ENCODE data around the gene ACSL5. TPM values are rescaled to one million over a fixed set of nuclear protein-coding genes. Genes with fewer than 3 reads are reported as not detected.

The ACSL5 gene
- total RNA-seq, 2 donors from 2014 or later, result 208 to 218 TPM

GRCh38 chr10:112426111-112426510 is 52.2 kb downstream of the ACSL5 start:
- intact Hi-C loops (cut with DNase I), result no loop called here
- DNase-seq, result no peak
- Histone ChIP-seq H3K4me1 (no peaks in the 10 kb centered on the region), H3K9ac (ENCODE audit: low read depth in 2 of 2, low read length in 2 of 2) (no peak overlapping the region), H3K27ac (no peak overlapping the region), H3K4me3 (no peak overlapping the region), H3K27me3 (no peaks in the 10 kb centered on the region), H3K9me3 (no peaks in the 10 kb centered on the region), H3K36me3 (peaks cover 21% of the 10 kb centered on the region)
- no peak for TF ChIP-seq CTCF (IDR thresholded peaks at IDR 0.05)

- DNase-seq, result no peak
- Histone ChIP-seq H3K9ac (ENCODE audit: low read depth in 2 of 2, low read length in 2 of 2) (no peak overlapping the region), H3K4me3 (no peak overlapping the region), H3K27me3 (no peaks in the 10 kb centered on the region), H3K36me3 (peaks cover 22% of the 10 kb centered on the region), H3K4me1 (no peaks in the 10 kb centered on the region), H3K27ac (no peak overlapping the region), H3K9me3 (no peaks in the 10 kb centered on the region)
- intact Hi-C loops (cut with DNase I), result no loop called here
- TF ChIP-seq CTCF (IDR thresholded peaks at IDR 0.05), result no peak
Observed at GRCh38 chr10:112429147-112429546, 55.2 kb downstream of the ACSL5 start.

GRCh38 chr10:112429654-112430230 is 55.8 kb downstream of the ACSL5 start:
- Histone ChIP-seq H3K9me3 (no peaks in the 10 kb centered on the region), H3K27ac (no peak overlapping the region), H3K4me1 (no peaks in the 10 kb centered on the region), H3K27me3 (no peaks in the 10 kb centered on the region), H3K4me3 (no peak overlapping the region), H3K36me3 (peaks cover 22% of the 10 kb centered on the region), H3K9ac (ENCODE audit: low read depth in 2 of 2, low read length in 2 of 2) (no peak overlapping the region)
- no peak for DNase-seq
- no peak for TF ChIP-seq CTCF (IDR thresholded peaks at IDR 0.05)
- intact Hi-C loops (cut with DNase I), result loop anchor here (5.0 kb wide), 1 partner anchor 112 kb away; no protein-coding TSS in a partner anchor

GRCh38 chr10:112433136-112433535 is 59.2 kb downstream of the ACSL5 start:
- H3K9ac ChIP-seq (ENCODE audit: low read depth in 2 of 2, low read length in 2 of 2), result no peak overlapping the region
- H3K27me3 ChIP-seq, result no peaks in the 10 kb centered on the region
- H3K4me3 ChIP-seq, result no peak overlapping the region
- no peak for DNase-seq
- H3K36me3 ChIP-seq, result peaks cover 8% of the 10 kb centered on the region
- no peak overlapping the region for H3K27ac ChIP-seq
- no peaks in the 10 kb centered on the region for H3K9me3 ChIP-seq
- H3K4me1 ChIP-seq, result no peaks in the 10 kb centered on the region
- TF ChIP-seq CTCF (IDR thresholded peaks at IDR 0.05), result no peak
- intact Hi-C loops (cut with DNase I), result loop anchor here (5.0 kb wide), 1 partner anchor 116 kb away; no protein-coding TSS in a partner anchor

GRCh38 chr10:112434988-112435619 is 61.2 kb downstream of the ACSL5 start:
- peak; percentile 38 for TF ChIP-seq CTCF (IDR thresholded peaks at IDR 0.05)
- Histone ChIP-seq H3K36me3 (peaks cover 8% of the 10 kb centered on the region), H3K9ac (ENCODE audit: low read depth in 2 of 2, low read length in 2 of 2) (no peak overlapping the region), H3K4me1 (no peaks in the 10 kb centered on the region), H3K27ac (no peak overlapping the region), H3K9me3 (no peaks in the 10 kb centered on the region), H3K27me3 (no peaks in the 10 kb centered on the region), H3K4me3 (no peak overlapping the region)
- intact Hi-C loops (cut with DNase I), result loop anchor here (5.0 kb wide), 1 partner anchor 118 kb away; no protein-coding TSS in a partner anchor
- no peak for DNase-seq

Measured in colonic mucosa (tissue), 4 donors.